IMR-90 (cell line): ENCODE measurements around the gene PAAF1. TPM values are rescaled to one million over a fixed set of nuclear protein-coding genes. Genes with fewer than 3 reads are reported as not detected.

Experiments used
- ATAC-seq: fragments of 200-7000 bp; cut with Tn5 transposase; 2 replicates; pipeline ENCODE4 v1.9.1; 2020; ENCODE audit warnings: low read depth, mild to moderate bottlenecking, moderate library complexity
- BruUV-seq: library from RNA; stranded (reverse); fragments of 400-500 nt; replicated peaks from 2 replicates; lab custom pipeline; 2021; lab: Mats Ljungman, UMichigan
- CTCF ChIA-PET: fragments of 300-600 bp; formaldehyde crosslinking; extraction: SDS; loops from one replicate; lab custom pipeline; 2021; ENCODE audit warnings: antibody characterized with exemption; lab: Yijun Ruan, JAX
- POLR2A ChIA-PET: fragments of 300-600 bp; sonication (Branson Sonifier 250); formaldehyde crosslinking; loops from one replicate; lab custom pipeline; 2022; ENCODE audit warnings: antibody characterized with exemption; ENCODE audit not compliant: unreplicated experiment; lab: Charles Lee
- DNase-seq: peaks from one replicate; pipeline ENCODE4 v3.0.0; 2013
- H2AFZ ChIP-seq: replicated peaks from 2 replicates; pipeline ENCODE3; 2013; ENCODE audit warnings: low read length, mild to moderate bottlenecking; ENCODE audit not compliant: poor library complexity
- H2AK5ac ChIP-seq: 2 replicates; pipeline ENCODE4 v1.6.1; 2013; ENCODE audit warnings: low read depth, low read length, inconsistent platforms
- H2AK9ac ChIP-seq: replicated peaks from 2 replicates; pipeline ENCODE3; 2013; ENCODE audit warnings: mild to moderate bottlenecking, low read depth, low read length, moderate library complexity; ENCODE audit not compliant: poor library complexity
- H2BK120ac ChIP-seq: 2 replicates; pipeline ENCODE4 v1.6.1; 2013; ENCODE audit warnings: low read depth, low read length, inconsistent platforms
- H2BK15ac ChIP-seq: 3 replicates; pipeline ENCODE4 v1.6.1; 2013; ENCODE audit warnings: low read depth, low read length, inconsistent platforms
- H2BK20ac ChIP-seq: 2 replicates; pipeline ENCODE4 v1.6.1; 2013; ENCODE audit warnings: low read depth, mild to moderate bottlenecking, inconsistent platforms, low read length, moderate library complexity
- H2BK5ac ChIP-seq: 2 replicates; pipeline ENCODE4 v1.6.1; 2013; ENCODE audit warnings: mild to moderate bottlenecking, low read depth, low read length, inconsistent platforms; ENCODE audit not compliant: poor library complexity, severe bottlenecking
- H3K14ac ChIP-seq: replicated peaks from 2 replicates; pipeline ENCODE4 v1.6.1; 2013; ENCODE audit warnings: low read depth, low read length, inconsistent platforms
- H3K18ac ChIP-seq: 2 replicates; pipeline ENCODE4 v1.6.1; 2013; ENCODE audit warnings: low read depth, low read length, control low read depth
- H3K23ac ChIP-seq: 2 replicates; pipeline ENCODE4 v1.6.1; 2013; ENCODE audit warnings: low read depth, low read length, inconsistent platforms
- H3K27ac ChIP-seq: 2 replicates; pipeline ENCODE4 v1.5.1; 2013; ENCODE audit warnings: mild to moderate bottlenecking, control low read depth, low read length; ENCODE audit not compliant: insufficient read depth
- H3K27me3 ChIP-seq: 2 replicates; pipeline ENCODE4 v1.6.1; 2013; ENCODE audit warnings: low read length; ENCODE audit not compliant: control insufficient read depth, insufficient read depth
- H3K36me3 ChIP-seq: 2 replicates; pipeline ENCODE4 v1.6.1; 2013; ENCODE audit warnings: low read length, mixed read lengths; ENCODE audit not compliant: control insufficient read depth, insufficient read depth
- H3K4ac ChIP-seq: 2 replicates; pipeline ENCODE4 v1.6.1; 2013; ENCODE audit warnings: low read depth, low read length, inconsistent platforms
- H3K4me1 ChIP-seq: 2 replicates; pipeline ENCODE4 v1.6.1; 2013; ENCODE audit warnings: low read length, mixed read lengths; ENCODE audit not compliant: control insufficient read depth, insufficient read depth
- H3K4me2 ChIP-seq: 2 replicates; pipeline ENCODE4 v1.6.1; 2013; ENCODE audit warnings: low read depth, mild to moderate bottlenecking, control low read depth, low read length, moderate library complexity
- H3K4me3 ChIP-seq: 2 replicates; pipeline ENCODE4 v1.5.1; 2013; ENCODE audit warnings: low read depth, mild to moderate bottlenecking, control low read depth, low read length, moderate library complexity; ENCODE audit not compliant: insufficient read depth
- H3K56ac ChIP-seq: 2 replicates; pipeline ENCODE4 v1.6.1; 2013; ENCODE audit warnings: low read length, inconsistent platforms; ENCODE audit not compliant: insufficient read depth; ENCODE audit errors: extremely low read depth
- H3K79me1 ChIP-seq, 2 experiments: 2 replicates each; pipeline ENCODE4 v1.6.1; 2013; ENCODE audit warnings: low read length in 2 of 2, inconsistent platforms in 1 of 2, low read depth in 1 of 2
- H3K9ac ChIP-seq: 2 replicates; pipeline ENCODE4 v1.6.1; 2013; ENCODE audit warnings: low read depth, low read length, control low read depth
- H3K9me1 ChIP-seq: 2 replicates; pipeline ENCODE4 v1.6.1; 2013; ENCODE audit warnings: low read length, inconsistent platforms; ENCODE audit not compliant: insufficient read depth
- H3K9me3 ChIP-seq: 2 replicates; pipeline ENCODE4 v1.6.1; 2013; ENCODE audit warnings: low read length; ENCODE audit not compliant: control insufficient read depth, insufficient read depth
- H4K20me1 ChIP-seq: 2 replicates; pipeline ENCODE4 v1.6.1; 2013; ENCODE audit warnings: low read length, inconsistent platforms; ENCODE audit not compliant: insufficient read depth
- H4K5ac ChIP-seq: 2 replicates; pipeline ENCODE4 v1.6.1; 2013; ENCODE audit warnings: mild to moderate bottlenecking, low read depth, low read length, control low read depth
- H4K8ac ChIP-seq, 2 experiments: 2 replicates each; pipeline ENCODE4 v1.6.1; 2013; ENCODE audit warnings: low read depth in 2 of 2, low read length in 2 of 2, control low read depth in 1 of 2, inconsistent platforms in 1 of 2
- H4K91ac ChIP-seq: 2 replicates; pipeline ENCODE4 v1.6.1; 2013; ENCODE audit warnings: low read depth, low read length, inconsistent platforms; ENCODE audit not compliant: insufficient read depth
- CHD1 ChIP-seq: IDR thresholded peaks from 2 replicates; pipeline ENCODE4 v1.6.1; 2012; ENCODE audit warnings: low read depth, low read length, improper control_type of control experiment
- SMC3 ChIP-seq: fragments of 150-350 bp; IDR thresholded peaks from 2 replicates; pipeline ENCODE4 v1.6.1; 2016; ENCODE audit warnings: low read depth, mild to moderate bottlenecking, antibody characterized with exemption, low read length, moderate library complexity
- WGBS, 2 experiments: methylation state at CpG; one replicate each; pipeline versions ENCODE4 v1.1.5 to v1.1.7; 2013; ENCODE audit warnings: missing lambda C conversion rate in 2 of 2; ENCODE audit not compliant: insufficient read length in 1 of 2; ENCODE audit errors: extremely low coverage in 2 of 2; 5-methylcytosine and 5-hydroxymethylcytosine counted together
- dilution Hi-C: fragments of 300-500 bp; cut with HindIII; formaldehyde crosslinking; loops from one replicate; pipeline ENCODE4 v1.14.3; 2018; ENCODE audit warnings: low sequenced_read_pairs; ENCODE audit not compliant: unreplicated experiment
- in situ Hi-C: fragments of 300-500 bp; cut with MboI; formaldehyde crosslinking; loops from 3 replicates; pipeline ENCODE4 v1.14.3; 2019; ENCODE audit warnings: low sequenced_read_pairs, inconsistent platforms, mixed read lengths
- intact Hi-C: fragments of 100-400 bp; cut with micrococcal nuclease; formaldehyde crosslinking; loops from 2 replicates; pipeline ENCODE4 v1.10.0; 2022
- polyA plus RNA-seq, 3 experiments: library from polyadenylated mRNA; depleted of rRNA; stranded (reverse); fragments of >200 nt; gene quantifications; 2 replicates each; pipeline ENCODE4 v1.2.3, GENCODE V29; 2012; ENCODE audit warnings: low replicate concordance in 1 of 3
- total RNA-seq: library from RNA; depleted of rRNA; stranded (reverse); fragments of >200 nt; gene quantifications from 2 replicates; pipeline ENCODE4 v1.2.3, GENCODE V29; 2012

The PAAF1 gene
- total and polyA plus RNA-seq, 2 of the 4 experiments (the other 2 are of a cell fraction) = 15.1 to 16.4 TPM

- no peak overlapping the region for H2BK5ac ChIP-seq
- in situ Hi-C loops (no loop called here), intact Hi-C loops (no loop called here), dilution Hi-C loops (no loop called here)
- H3K23ac ChIP-seq = no peak overlapping the region
- no peaks in the 10 kb centered on the region for H3K79me1 ChIP-seq
- H2AK9ac ChIP-seq = no peak overlapping the region
- DNase-seq (no peak), ATAC-seq (no peak)
- no peak overlapping the region for H3K9ac ChIP-seq
- no peak overlapping the region for H2BK15ac ChIP-seq
- BruUV-seq = no TSS peak
- H2AFZ ChIP-seq = no peak overlapping the region
- no peak overlapping the region for H3K27ac ChIP-seq
- H3K4me2 ChIP-seq = no peak overlapping the region
- 0 out of 2 replicates have a peak, but pooled peaks cover 4% of the 10 kb centered on the region for H3K9me1 ChIP-seq
- H2AK5ac ChIP-seq = no peak overlapping the region
- no peak overlapping the region for H3K4me3 ChIP-seq
- ChIA-PET CTCF (no interaction called here), POLR2A (no interaction called here)
- H3K27me3 ChIP-seq = no peaks in the 10 kb centered on the region; the same call in none of the 2 replicates
- H3K36me3 ChIP-seq = no peaks in the 10 kb centered on the region
- H2BK20ac ChIP-seq = no peak overlapping the region
- H3K56ac ChIP-seq = no peak overlapping the region
- no peaks in the 10 kb centered on the region for H3K4me1 ChIP-seq
- H4K20me1 ChIP-seq = no peaks in the 10 kb centered on the region
- peaks cover 9% of the 10 kb centered on the region for H3K9me3 ChIP-seq
- H3K4ac ChIP-seq = no peak overlapping the region
- no peak overlapping the region for H3K18ac ChIP-seq
- no peak overlapping the region for H4K91ac ChIP-seq
- H4K8ac ChIP-seq = no peak overlapping the region
- H2BK120ac ChIP-seq = no peak overlapping the region
- H3K14ac ChIP-seq = no peak overlapping the region
- TF ChIP-seq CHD1 (no peak), SMC3 (no peak)
- WGBS, 2 experiments = 60% methylated on average over 1 of the region's 4 CpGs; no CpG with 5 or more reads in 1 of the 2 experiments
- H4K5ac ChIP-seq = no peak overlapping the region
Observed at GRCh38 chr11:73945396-73945795, 68.6 kb downstream of the PAAF1 start.
